Measurements from ENCODE around the gene SPAG5.
A peak's percentile ranks its signal among the peaks of the same experiment; 100 is the strongest.

The SPAG5 gene

DNA sequence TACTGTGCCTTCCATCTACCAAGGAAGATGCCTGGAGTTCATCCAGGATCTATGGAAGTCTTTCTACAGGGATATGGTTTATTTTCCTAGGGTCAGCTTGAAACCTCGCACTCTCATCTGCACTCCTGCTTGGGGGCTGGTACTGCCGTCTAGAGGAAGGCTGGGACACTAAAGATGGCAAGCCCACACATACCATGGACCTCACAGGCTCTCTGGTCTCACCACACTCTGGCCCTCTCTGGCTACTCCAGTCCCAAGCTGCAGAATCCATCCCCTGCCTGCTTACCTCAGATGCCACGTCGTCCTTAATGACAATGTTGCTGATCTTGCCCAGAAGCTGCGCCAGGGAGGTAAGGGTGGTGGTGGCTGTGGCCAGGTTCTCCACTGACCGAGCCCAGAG is 44.3 kb downstream of the SPAG5 start:
- Histone ChIP-seq H3K9me3 (ENCODE audit: severe bottlenecking) (no peaks in the 10 kb centered on the region), H3K27ac (ENCODE audit: poor library complexity, severe bottlenecking) (no peak overlapping the region), H3K4me1 (ENCODE audit: insufficient read depth, poor library complexity, severe bottlenecking) (no peaks in the 10 kb centered on the region), H3K36me3 (ENCODE audit: low read depth) (peaks cover 42% of the 10 kb centered on the region), H3K4me3 (ENCODE audit: severe bottlenecking) (no peak overlapping the region), H3K27me3 (ENCODE audit: insufficient read depth, poor library complexity, severe bottlenecking) (no peaks in the 10 kb centered on the region)
- TF ChIP-seq, protein P1, sequence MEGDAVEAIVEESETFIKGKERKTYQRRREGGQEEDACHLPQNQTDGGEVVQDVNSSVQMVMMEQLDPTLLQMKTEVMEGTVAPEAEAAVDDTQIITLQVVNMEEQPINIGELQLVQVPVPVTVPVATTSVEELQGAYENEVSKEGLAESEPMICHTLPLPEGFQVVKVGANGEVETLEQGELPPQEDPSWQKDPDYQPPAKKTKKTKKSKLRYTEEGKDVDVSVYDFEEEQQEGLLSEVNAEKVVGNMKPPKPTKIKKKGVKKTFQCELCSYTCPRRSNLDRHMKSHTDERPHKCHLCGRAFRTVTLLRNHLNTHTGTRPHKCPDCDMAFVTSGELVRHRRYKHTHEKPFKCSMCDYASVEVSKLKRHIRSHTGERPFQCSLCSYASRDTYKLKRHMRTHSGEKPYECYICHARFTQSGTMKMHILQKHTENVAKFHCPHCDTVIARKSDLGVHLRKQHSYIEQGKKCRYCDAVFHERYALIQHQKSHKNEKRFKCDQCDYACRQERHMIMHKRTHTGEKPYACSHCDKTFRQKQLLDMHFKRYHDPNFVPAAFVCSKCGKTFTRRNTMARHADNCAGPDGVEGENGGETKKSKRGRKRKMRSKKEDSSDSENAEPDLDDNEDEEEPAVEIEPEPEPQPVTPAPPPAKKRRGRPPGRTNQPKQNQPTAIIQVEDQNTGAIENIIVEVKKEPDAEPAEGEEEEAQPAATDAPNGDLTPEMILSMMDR (IDR thresholded peaks at IDR 0.05; ENCODE audit: poor library complexity, severe bottlenecking): no peak
- DNase-seq (ENCODE audit: low spot score) (no peak), ATAC-seq (ENCODE audit: low read depth) (no peak)

DNA sequence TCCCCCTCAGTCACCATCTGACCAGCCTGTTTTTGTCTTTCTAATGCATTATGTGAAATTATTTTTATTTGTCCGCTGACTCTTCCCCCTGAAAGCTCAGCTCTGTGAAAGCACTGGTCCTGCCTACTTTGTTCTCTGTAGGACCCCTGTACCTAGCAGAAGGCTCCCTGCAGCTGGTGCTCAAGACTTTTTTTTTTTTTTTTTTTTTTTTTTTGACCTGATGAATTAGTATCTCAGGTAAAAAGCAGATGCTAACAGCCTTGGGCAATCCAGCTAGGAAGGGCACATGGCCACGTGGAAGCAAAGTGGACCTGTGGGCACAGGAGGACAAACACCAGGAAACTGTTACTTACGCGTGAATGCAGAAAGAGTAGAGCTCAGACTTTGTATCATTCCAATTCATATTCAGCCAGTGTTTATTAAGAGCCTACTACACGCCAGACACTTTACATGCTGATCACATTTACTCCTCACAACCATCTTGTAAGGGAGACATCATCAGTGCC is 45.8 kb downstream of the SPAG5 start:
- Histone ChIP-seq H3K27me3 (ENCODE audit: insufficient read depth, poor library complexity, severe bottlenecking) (no peaks in the 10 kb centered on the region), H3K4me3 (ENCODE audit: severe bottlenecking) (no peak overlapping the region), H3K36me3 (ENCODE audit: low read depth) (peaks cover 33% of the 10 kb centered on the region), H3K9me3 (ENCODE audit: severe bottlenecking) (no peaks in the 10 kb centered on the region), H3K4me1 (ENCODE audit: insufficient read depth, poor library complexity, severe bottlenecking) (no peaks in the 10 kb centered on the region), H3K27ac (ENCODE audit: poor library complexity, severe bottlenecking) (no peak overlapping the region)
- ATAC-seq (ENCODE audit: low read depth): no peak
- DNase-seq (ENCODE audit: low spot score): no peak
- TF ChIP-seq, protein P1 (IDR thresholded peaks at IDR 0.05; ENCODE audit: poor library complexity, severe bottlenecking): no peak

DNA sequence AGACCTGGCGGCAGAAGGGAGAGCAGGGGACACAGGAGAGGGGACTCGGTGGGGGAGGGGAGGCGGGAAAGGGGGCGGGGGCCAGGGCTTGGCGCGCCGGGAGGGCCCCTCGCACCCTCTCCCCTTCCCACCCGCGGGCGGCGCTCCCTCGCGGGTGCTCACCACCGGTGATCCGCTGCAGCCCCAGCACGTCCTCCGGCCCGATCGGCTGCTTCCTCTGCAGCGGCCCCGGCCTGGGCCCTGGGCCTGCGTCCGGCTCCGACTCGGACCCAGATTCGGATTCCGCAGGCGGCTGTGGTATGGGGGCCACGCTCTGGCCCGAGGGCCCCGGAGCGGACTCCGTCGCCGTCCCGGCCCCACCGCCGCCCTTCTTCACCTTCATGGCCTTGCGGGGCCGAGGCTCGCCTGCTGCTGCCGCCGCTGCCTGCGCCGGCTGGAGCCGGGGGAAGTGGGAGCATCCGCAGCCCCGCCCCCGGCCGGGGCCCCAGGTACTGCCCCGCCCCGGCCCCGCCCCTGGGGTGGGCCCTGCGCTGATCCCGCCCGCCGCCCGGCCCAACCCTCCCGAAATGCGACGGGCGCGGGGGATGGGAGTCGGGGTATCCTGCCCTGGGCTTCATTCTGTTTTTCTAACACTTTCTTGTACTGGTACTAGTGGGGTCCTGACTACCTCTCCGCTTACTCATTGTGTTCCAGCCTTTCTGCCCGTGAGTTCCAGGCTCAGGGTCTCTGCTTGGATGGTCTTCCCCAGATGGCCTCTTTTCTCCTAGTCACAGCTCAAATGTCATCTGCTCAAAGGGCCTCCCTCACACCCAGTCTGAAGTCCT is 46.4 kb downstream of the SPAG5 start, which contains the start of gene UNC119:
Gene UNC119, minus strand, starts transcription at position 449 of the 824 bp plus-strand sequence. Its CDS starts 67 bp downstream, at position 382.
- no peaks in the 10 kb centered on the region for H3K9me3 ChIP-seq (ENCODE audit: severe bottlenecking)
- peaks cover 29% of the 10 kb centered on the region for H3K36me3 ChIP-seq (ENCODE audit: low read depth)
- ATAC-seq (ENCODE audit: low read depth) (peak; percentile 93), DNase-seq (ENCODE audit: low spot score) (no peak)
- peak within 1 kb of the TSS; percentile 19 for H3K27ac ChIP-seq (ENCODE audit: poor library complexity, severe bottlenecking)
- TF ChIP-seq, protein P1 (IDR thresholded peaks at IDR 0.05; ENCODE audit: poor library complexity, severe bottlenecking): no peak
- no peaks in the 10 kb centered on the region for H3K4me1 ChIP-seq (ENCODE audit: insufficient read depth, poor library complexity, severe bottlenecking)
- no peaks in the 10 kb centered on the region for H3K27me3 ChIP-seq (ENCODE audit: insufficient read depth, poor library complexity, severe bottlenecking)
- H3K4me3 ChIP-seq (ENCODE audit: severe bottlenecking): peak within 1 kb of the TSS; percentile 89

DNA sequence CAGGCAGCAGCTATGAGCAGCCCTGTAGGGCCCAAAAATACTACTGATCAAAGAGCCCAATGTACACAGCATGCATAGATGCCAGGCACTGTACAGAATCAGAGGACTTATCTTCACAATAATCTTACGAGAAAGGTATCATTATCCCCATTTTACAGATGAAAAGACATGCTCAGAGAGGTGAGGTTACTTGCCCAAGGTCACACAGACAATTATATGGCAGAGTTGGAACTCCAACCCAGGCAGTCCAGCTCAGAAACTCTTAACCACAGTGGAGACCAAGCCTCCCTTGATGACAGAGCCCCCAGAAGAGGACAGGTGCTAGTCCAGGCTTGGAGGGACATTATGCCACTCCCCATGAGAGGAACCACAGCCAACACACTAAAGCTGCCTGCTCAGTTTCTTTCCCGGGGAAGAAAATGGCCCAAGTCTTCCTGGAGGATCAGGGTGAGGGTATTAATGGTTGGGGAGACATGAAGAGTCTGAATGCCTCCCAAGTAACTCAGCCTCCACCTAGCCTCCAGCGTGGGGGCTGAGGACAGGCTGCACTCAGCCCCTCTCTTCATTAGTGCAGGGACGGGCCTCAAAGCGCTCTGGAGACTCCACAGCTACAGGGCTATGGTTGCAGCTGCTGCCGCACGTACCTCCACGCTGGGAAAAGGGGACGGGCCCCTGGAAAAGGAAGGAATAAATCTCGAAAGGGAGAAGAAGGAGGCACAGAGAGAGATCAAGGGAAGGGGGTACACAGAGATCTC is 47.2 kb downstream of the SPAG5 start:
- H3K27ac ChIP-seq (ENCODE audit: poor library complexity, severe bottlenecking): peak overlapping the region; percentile 19
- H3K27me3 ChIP-seq (ENCODE audit: insufficient read depth, poor library complexity, severe bottlenecking): no peaks in the 10 kb centered on the region
- DNase-seq (ENCODE audit: low spot score) (no peak), ATAC-seq (ENCODE audit: low read depth) (peak; percentile 40; the same call in 2 of the 3 replicates)
- H3K36me3 ChIP-seq (ENCODE audit: low read depth): peaks cover 23% of the 10 kb centered on the region
- H3K4me3 ChIP-seq (ENCODE audit: severe bottlenecking): peak overlapping the region; percentile 89
- TF ChIP-seq, protein P1 (IDR thresholded peaks at IDR 0.05; ENCODE audit: poor library complexity, severe bottlenecking): no peak
- H3K9me3 ChIP-seq (ENCODE audit: severe bottlenecking): no peaks in the 10 kb centered on the region
- no peaks in the 10 kb centered on the region for H3K4me1 ChIP-seq (ENCODE audit: insufficient read depth, poor library complexity, severe bottlenecking)

Data from RWPE2 (cell line).